ENCODE measurements around the gene LCMT1. TPM values are rescaled to one million over a fixed set of nuclear protein-coding genes. Genes with fewer than 3 reads are reported as not detected.

The LCMT1 gene
- total and polyA plus RNA-seq, 9 of the 15 experiments (the other 6 are each of a cell fraction or from before 2014, with no cell fraction given) = 20.0 to 42.8 (median 32.3) TPM

GRCh38 chr16:25213709-25214397, 102.3 kb downstream of the LCMT1 start (continued):
- TF ChIP-seq MIER1 (IDR thresholded peaks at IDR 0.05; ENCODE audit: low read depth) (no peak), MYNN (IDR thresholded peaks at IDR 0.05) (no peak), MYNN (CRISPR knock-in tag; IDR thresholded peaks at IDR 0.05) (no peak), NFIC (IDR thresholded peaks at IDR 0.05) (peak; percentile 55), ZNF395 (CRISPR knock-in tag; IDR thresholded peaks at IDR 0.05) (no peak), STAT5B (CRISPR knock-in tag; IDR thresholded peaks at IDR 0.05) (no peak), PTBP1 (IDR thresholded peaks at IDR 0.05; ENCODE audit: low read depth, low read length) (no peak), FOXJ2 (tag; IDR thresholded peaks at IDR 0.05) (no peak), MEIS2 (IDR thresholded peaks at IDR 0.05; ENCODE audit: partially characterized antibody) (peak; percentile 97), MYC (IDR thresholded peaks at IDR 0.05; ENCODE audit: low read depth, low read length) (no peak), MYC (CRISPR knock-in tag; IDR thresholded peaks at IDR 0.05; ENCODE audit: borderline replicate concordance, low read depth) (no peak), DNMT1 (IDR thresholded peaks at IDR 0.05) (no peak), ZBTB8A (IDR thresholded peaks at IDR 0.05; ENCODE audit: partially characterized antibody) (no peak), STAT5A (IDR thresholded peaks at IDR 0.05; ENCODE audit: borderline replicate concordance, low read length) (no peak), TEAD2 (tag; IDR thresholded peaks at IDR 0.05) (no peak), FOXK2 (conservative IDR thresholded peaks at IDR 0.05 in 1 of 2, IDR thresholded peaks at IDR 0.05 in 1 of 2; ENCODE audit: low read depth in 2 of 2) (peak in 1 of 2 experiments; percentile 58; a peak in 1 of 4 replicates), THAP12 (CRISPR knock-in tag; IDR thresholded peaks at IDR 0.05) (no peak), ZNF76 (CRISPR knock-in tag; IDR thresholded peaks at IDR 0.05; ENCODE audit: borderline replicate concordance) (no peak), RBM25 (IDR thresholded peaks at IDR 0.05; ENCODE audit: low read depth, low read length, severe bottlenecking) (no peak), RCOR1 (IDR thresholded peaks at IDR 0.05; ENCODE audit: borderline replicate concordance in 1 of 2, low read depth in 2 of 2, low read length in 2 of 2) (no peak), SMARCA4 (IDR thresholded peaks at IDR 0.05) (peak; percentile 60; the same call in 1 of the 2 replicates), DMBX1 (CRISPR knock-in tag; IDR thresholded peaks at IDR 0.05; ENCODE audit: borderline replicate concordance) (no peak), TOE1 (IDR thresholded peaks at IDR 0.05; ENCODE audit: borderline replicate concordance) (no peak), TOE1 (CRISPR knock-in tag; IDR thresholded peaks at IDR 0.05; ENCODE audit: borderline replicate concordance, low read depth) (no peak), MAX (CRISPR knock-in tag; IDR thresholded peaks at IDR 0.05) (no peak)

Measured in K562 (cell line).